Trophoblast cell (in vitro differentiated cells and primary cell): ENCODE results near the gene AGPAT3.
"Not testable (repeated sequence)": the region's sequence is repeated elsewhere in the genome, so short reads cannot be mapped to it uniquely, and the experiment has no call there.

ENCODE experiments used
- DNase-seq, 2 donors: peaks; one replicate each; pipeline ENCODE4 v3.0.0-alpha.2; 2016
- H2AFZ ChIP-seq: 2 replicates; pipeline ENCODE4 v1.6.1; 2013; ENCODE audit warnings: low read length, moderate library complexity, mild to moderate bottlenecking; ENCODE audit not compliant: insufficient read depth, poor library complexity
- H2AK5ac ChIP-seq: 2 replicates; pipeline ENCODE4 v1.6.1; 2013; ENCODE audit warnings: mild to moderate bottlenecking, low read length
- H2BK120ac ChIP-seq: 2 replicates; pipeline ENCODE4 v1.6.1; 2013; ENCODE audit warnings: low read length, mild to moderate bottlenecking, moderate library complexity; ENCODE audit not compliant: insufficient read depth, poor library complexity
- H2BK12ac ChIP-seq: 2 replicates; pipeline ENCODE4 v1.6.1; 2013; ENCODE audit warnings: mild to moderate bottlenecking, low read length, moderate library complexity
- H2BK5ac ChIP-seq: 2 replicates; pipeline ENCODE4 v1.6.1; 2013; ENCODE audit warnings: low read length, low read depth, moderate library complexity, mild to moderate bottlenecking; ENCODE audit not compliant: poor library complexity
- H3K14ac ChIP-seq: 2 replicates; pipeline ENCODE4 v1.6.1; 2013; ENCODE audit warnings: mild to moderate bottlenecking, low read length
- H3K18ac ChIP-seq: 2 replicates; pipeline ENCODE4 v1.6.1; 2013; ENCODE audit warnings: mild to moderate bottlenecking, low read length
- H3K23ac ChIP-seq: 2 replicates; pipeline ENCODE4 v1.6.1; 2013; ENCODE audit warnings: low read length
- H3K27ac ChIP-seq: 2 replicates; pipeline ENCODE4 v1.5.1; 2013; ENCODE audit warnings: low read depth, mild to moderate bottlenecking, inconsistent platforms, low read length, moderate library complexity
- H3K27me3 ChIP-seq: 2 replicates; pipeline ENCODE4 v1.6.1; 2013; ENCODE audit warnings: inconsistent platforms, mild to moderate bottlenecking, low read length, moderate library complexity; ENCODE audit not compliant: insufficient read depth
- H3K36me3 ChIP-seq, 2 experiments: 1 replicate in 1 of 2; 2 replicates in 1 of 2; pipeline ENCODE4 v1.6.1; 2013; ENCODE audit warnings: low read length in 2 of 2, mild to moderate bottlenecking in 2 of 2, moderate library complexity in 1 of 2; ENCODE audit not compliant: insufficient read depth in 2 of 2, control insufficient read depth in 1 of 2
- H3K4ac ChIP-seq: 2 replicates; pipeline ENCODE4 v1.6.1; 2013; ENCODE audit warnings: low read depth, mild to moderate bottlenecking, low read length, moderate library complexity
- H3K4me1 ChIP-seq, 2 experiments: 1 replicate in 1 of 2; 2 replicates in 1 of 2; pipeline ENCODE4 v1.6.1; 2013; ENCODE audit warnings: low read length in 2 of 2, mild to moderate bottlenecking in 2 of 2, moderate library complexity in 1 of 2; ENCODE audit not compliant: insufficient read depth in 2 of 2, control insufficient read depth in 1 of 2
- H3K4me2 ChIP-seq: 2 replicates; pipeline ENCODE4 v1.6.1; 2013; ENCODE audit warnings: inconsistent platforms, mild to moderate bottlenecking, low read length, moderate library complexity
- H3K4me3 ChIP-seq: 2 replicates; pipeline ENCODE4 v1.5.1; 2013; ENCODE audit warnings: mild to moderate bottlenecking, low read depth, low read length, inconsistent platforms
- H3K79me1 ChIP-seq: one replicate; pipeline ENCODE4 v1.6.1; 2013; ENCODE audit warnings: low read length
- H3K79me2 ChIP-seq: 2 replicates; pipeline ENCODE4 v1.6.1; 2013; ENCODE audit warnings: low read length, mild to moderate bottlenecking; ENCODE audit not compliant: control insufficient read depth, insufficient read depth, poor library complexity
- H3K9ac ChIP-seq: 2 replicates; pipeline ENCODE4 v1.6.1; 2013; ENCODE audit warnings: mild to moderate bottlenecking, low read length
- H3K9me3 ChIP-seq: 2 replicates; pipeline ENCODE4 v1.6.1; 2013; ENCODE audit warnings: low read depth, mild to moderate bottlenecking, control low read depth, inconsistent platforms, low read length; ENCODE audit not compliant: insufficient read depth
- H4K12ac ChIP-seq: 2 replicates; pipeline ENCODE4 v1.6.1; 2013; ENCODE audit warnings: low read depth, mild to moderate bottlenecking, low read length, moderate library complexity
- H4K8ac ChIP-seq: 2 replicates; pipeline ENCODE4 v1.6.1; 2013; ENCODE audit warnings: low read depth, mild to moderate bottlenecking, low read length, moderate library complexity
- H4K91ac ChIP-seq: one replicate; pipeline ENCODE4 v1.6.1; 2013; ENCODE audit warnings: low read depth, mild to moderate bottlenecking, low read length, moderate library complexity
- WGBS: extraction: QIAGEN DNeasy Blood & Tissue Kit; methylation state at CpG from one replicate; pipeline ENCODE4 v1.1.7; 2013; ENCODE audit warnings: missing lambda C conversion rate; ENCODE audit not compliant: insufficient read length, insufficient coverage; ENCODE audit errors: extremely low coverage; 5-methylcytosine and 5-hydroxymethylcytosine counted together

Gene AGPAT3

DNA sequence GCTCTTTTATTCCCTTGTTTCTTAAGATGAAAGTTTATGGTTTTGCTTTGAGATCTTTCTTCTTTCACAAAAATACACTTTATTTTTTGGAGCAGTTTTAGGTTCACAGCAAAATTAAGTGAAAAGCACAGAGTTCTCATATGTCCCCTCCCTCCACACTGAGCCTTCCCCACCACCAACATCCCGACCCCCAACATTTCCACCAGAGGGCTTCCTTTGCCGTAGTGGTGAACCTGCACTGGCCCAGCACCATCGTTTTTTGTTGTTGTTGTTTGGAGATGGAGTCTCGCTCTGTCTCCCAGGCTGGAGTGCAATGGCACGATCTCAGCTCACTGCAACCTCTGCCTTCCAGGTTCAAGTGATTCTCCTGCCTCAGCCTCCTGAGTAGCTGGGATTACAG is 20.1 kb upstream of the AGPAT3 start:
- not testable (repeated sequence) for H3K9me3 ChIP-seq, H3K27ac ChIP-seq, H2AK5ac ChIP-seq, H2BK12ac ChIP-seq, H3K4me2 ChIP-seq, H3K14ac ChIP-seq, H3K4me1 ChIP-seq, H3K9ac ChIP-seq, H3K79me2 ChIP-seq, H3K23ac ChIP-seq, H3K18ac ChIP-seq, H4K8ac ChIP-seq, H4K91ac ChIP-seq, H3K36me3 ChIP-seq, H3K79me1 ChIP-seq, H3K4ac ChIP-seq, H3K27me3 ChIP-seq, H2BK5ac ChIP-seq, H2AFZ ChIP-seq, H3K4me3 ChIP-seq, H4K12ac ChIP-seq, DNase-seq, H2BK120ac ChIP-seq
- no CpG with 5 or more reads among the region's 5 CpGs for WGBS

DNA sequence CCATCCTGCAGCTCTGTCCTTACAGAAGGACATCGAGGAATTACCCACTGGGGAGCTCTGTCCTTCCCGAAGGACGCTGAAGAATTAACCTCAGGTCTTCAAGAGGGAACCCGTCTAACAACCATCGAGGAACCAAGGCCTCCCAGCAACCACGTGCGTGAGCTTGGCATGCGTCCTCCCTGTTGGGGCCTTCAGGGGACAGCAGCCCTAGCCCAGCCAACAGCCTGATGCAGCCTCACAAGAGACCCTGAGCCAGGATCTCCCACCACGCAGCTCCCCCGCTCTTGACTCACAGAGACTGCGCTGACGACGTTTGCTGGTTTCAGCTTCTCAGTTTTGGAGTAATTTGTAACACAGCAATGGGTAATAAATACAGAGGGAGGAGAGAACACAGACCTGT is 19.6 kb upstream of the AGPAT3 start:
- Histone ChIP-seq H3K4me3 (no peak overlapping the region), H3K36me3 (no peaks in the 10 kb centered on the region), H3K14ac (no peak overlapping the region), H4K91ac (no peak overlapping the region), H2BK5ac (no peak overlapping the region), H3K18ac (no peak overlapping the region), H3K23ac (no peak overlapping the region), H3K4ac (no peak overlapping the region), H3K27me3 (no peaks in the 10 kb centered on the region), H4K12ac (no peak overlapping the region), H3K79me1 (no peaks in the 10 kb centered on the region), H4K8ac (no peak overlapping the region), H3K9ac (no peak overlapping the region), H3K79me2 (no peaks in the 10 kb centered on the region), H3K4me1 (peaks cover 4% of the 10 kb centered on the region in 2 experiments), H3K9me3 (peaks cover 6% of the 10 kb centered on the region), H2AFZ (no peak overlapping the region), H3K27ac (no peak overlapping the region), H3K4me2 (no peak overlapping the region), H2BK12ac (no peak overlapping the region), H2BK120ac (no peak overlapping the region), H2AK5ac (no peak overlapping the region)
- no peak for DNase-seq
- no CpG with 5 or more reads among the region's 13 CpGs for whole genome bisulfite sequencing

DNA sequence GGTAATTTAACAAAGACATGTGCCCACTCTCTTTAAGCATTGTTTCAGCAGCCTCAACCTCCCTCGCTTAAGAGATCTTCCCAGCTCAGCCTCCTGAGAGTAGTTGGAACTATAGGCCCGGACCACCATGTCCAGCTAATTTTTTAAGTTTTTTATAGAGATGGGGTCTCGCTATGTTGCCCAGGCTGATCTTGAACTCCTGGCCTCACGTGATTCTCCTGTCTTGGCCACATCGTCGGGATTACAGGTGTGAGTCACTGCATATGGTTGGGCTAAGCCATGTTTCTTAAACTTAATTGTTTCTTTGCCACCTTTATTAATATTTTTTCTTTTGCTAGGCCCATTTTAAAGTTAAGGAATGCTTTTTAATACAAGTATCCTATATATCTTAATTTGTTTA is 18.6 kb upstream of the AGPAT3 start:
- H3K18ac ChIP-seq = no peak overlapping the region
- no peak overlapping the region for H3K4ac ChIP-seq
- H4K12ac ChIP-seq = no peak overlapping the region
- H2AK5ac ChIP-seq = no peak overlapping the region
- no peaks in the 10 kb centered on the region for H3K79me1 ChIP-seq
- no peak overlapping the region for H4K8ac ChIP-seq
- no peaks in the 10 kb centered on the region for H3K79me2 ChIP-seq
- no peak overlapping the region for H2AFZ ChIP-seq
- no peak overlapping the region for H2BK12ac ChIP-seq
- H3K9me3 ChIP-seq = peaks cover 6% of the 10 kb centered on the region
- whole genome bisulfite sequencing = no CpG with 5 or more reads among the region's 6 CpGs
- H3K27ac ChIP-seq = no peak overlapping the region
- no peak overlapping the region for H4K91ac ChIP-seq
- H3K4me3 ChIP-seq = no peak overlapping the region
- H3K36me3 ChIP-seq = no peaks in the 10 kb centered on the region
- H2BK5ac ChIP-seq = no peak overlapping the region
- no peak overlapping the region for H3K4me2 ChIP-seq
- no peak overlapping the region for H3K9ac ChIP-seq
- no peak overlapping the region for H3K23ac ChIP-seq
- H3K27me3 ChIP-seq = no peaks in the 10 kb centered on the region
- H3K14ac ChIP-seq = no peak overlapping the region
- peaks cover 4% of the 10 kb centered on the region in 2 experiments for H3K4me1 ChIP-seq
- H2BK120ac ChIP-seq = no peak overlapping the region
- DNase-seq = no peak

DNA sequence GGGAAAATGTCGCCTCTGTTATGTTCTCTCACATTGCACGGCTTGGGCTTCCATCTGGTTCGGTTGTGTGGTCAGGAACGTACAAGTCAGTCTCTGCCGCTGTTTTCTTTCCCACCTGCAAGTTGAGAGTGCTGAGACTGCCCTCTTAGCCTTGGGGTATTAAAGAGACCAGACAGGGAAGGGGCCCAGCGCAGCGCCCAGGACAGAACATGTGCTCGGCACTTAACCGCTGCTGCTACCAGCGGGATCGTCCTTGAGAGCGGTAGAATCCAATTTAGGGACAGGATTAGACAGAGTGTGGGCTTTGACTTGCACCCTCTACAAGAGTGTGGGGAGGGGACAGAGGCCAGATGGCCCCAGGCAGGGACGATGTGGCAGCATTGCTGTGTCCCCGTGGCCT is 17.7 kb upstream of the AGPAT3 start:
- H3K79me1 ChIP-seq = no peaks in the 10 kb centered on the region
- WGBS = no CpG with 5 or more reads among the region's 14 CpGs
- H3K14ac ChIP-seq = no peak overlapping the region
- no peak overlapping the region for H4K91ac ChIP-seq
- H3K4me2 ChIP-seq = no peak overlapping the region
- H3K9me3 ChIP-seq = peaks cover 8% of the 10 kb centered on the region
- H3K79me2 ChIP-seq = no peaks in the 10 kb centered on the region
- no peaks in the 10 kb centered on the region for H3K36me3 ChIP-seq
- H2BK120ac ChIP-seq = no peak overlapping the region
- H3K4ac ChIP-seq = no peak overlapping the region
- no peak overlapping the region for H3K4me3 ChIP-seq
- no peak overlapping the region for H2BK12ac ChIP-seq
- no peak overlapping the region for H3K18ac ChIP-seq
- no peak overlapping the region for H3K9ac ChIP-seq
- no peak overlapping the region for H2AK5ac ChIP-seq
- H3K27me3 ChIP-seq = no peaks in the 10 kb centered on the region
- H3K4me1 ChIP-seq = peaks cover 4% of the 10 kb centered on the region in 2 experiments
- no peak overlapping the region for H2AFZ ChIP-seq
- H4K8ac ChIP-seq = no peak overlapping the region
- H4K12ac ChIP-seq = no peak overlapping the region
- no peak overlapping the region for H3K23ac ChIP-seq
- DNase-seq = no peak
- no peak overlapping the region for H3K27ac ChIP-seq
- H2BK5ac ChIP-seq = no peak overlapping the region
